Kidney (tissue), 14 donors: ENCODE measurements around the gene HOXC13. TPM values are rescaled to one million over a fixed set of nuclear protein-coding genes. Genes with fewer than 3 reads are reported as not detected.

Experiments
- DNase-seq, 5 donors: peaks; one replicate each; pipeline ENCODE4 v3.0.0-alpha.2; 2013 to 2020
- FAIRE-seq: peaks from 2 replicates; lab custom pipeline; 2012; peaks lifted over from hg19 to GRCh38; lab: Jason Lieb, UNC
- H3K27ac ChIP-seq, 2 donors: one replicate each; pipeline ENCODE4 v1.7.0; 2013; ENCODE audit warnings: low read depth in 2 of 2, low read length in 2 of 2, inconsistent platforms in 1 of 2
- H3K27me3 ChIP-seq: one replicate; pipeline ENCODE4 v1.7.1; 2013; ENCODE audit warnings: low read length, inconsistent platforms; ENCODE audit not compliant: control insufficient read depth, insufficient read depth
- H3K36me3 ChIP-seq, 3 donors: one replicate each; pipeline versions ENCODE4 v1.7.0 to v1.7.1; 2013; ENCODE audit warnings: low read length in 3 of 3, control low read depth in 1 of 3, inconsistent platforms in 1 of 3; ENCODE audit not compliant: insufficient read depth in 3 of 3, control insufficient read depth in 2 of 3
- H3K4me1 ChIP-seq, 3 donors: one replicate each; pipeline versions ENCODE4 v1.7.0 to v1.7.1; 2013; ENCODE audit warnings: low read length in 3 of 3, inconsistent platforms in 1 of 3, low read depth in 1 of 3; ENCODE audit not compliant: control insufficient read depth in 2 of 3, insufficient read depth in 2 of 3
- H3K4me3 ChIP-seq, 3 donors: one replicate each; pipeline versions ENCODE4 v1.7.0 to v1.8.1; 2013; ENCODE audit warnings: low read length in 3 of 3, control low read depth in 1 of 3, inconsistent platforms in 1 of 3
- H3K9ac ChIP-seq, 3 donors: one replicate each; pipeline versions ENCODE4 v1.7.0 to v1.7.1; 2013; ENCODE audit warnings: low read length in 3 of 3, control low read depth in 1 of 3, inconsistent platforms in 1 of 3
- H3K9me3 ChIP-seq, 3 donors: one replicate each; pipeline versions ENCODE4 v1.7.0 to v1.7.1; 2013; ENCODE audit warnings: low read length in 3 of 3, control low read depth in 1 of 3, inconsistent platforms in 1 of 3; ENCODE audit not compliant: control insufficient read depth in 2 of 3, insufficient read depth in 1 of 3
- CTCF ChIP-seq: IDR thresholded peaks from 3 replicates; pipeline ENCODE4 v1.5.1; 2012; ENCODE audit warnings: mild to moderate bottlenecking, moderate library complexity, borderline replicate concordance; ENCODE audit not compliant: insufficient read depth; ENCODE audit errors: extremely low read depth
- intact Hi-C: fragments of 100-400 bp; cut with DNase I; formaldehyde crosslinking; loops from one replicate; pipeline ENCODE4 v1.11.1; 2022
- polyA plus RNA-seq: library from polyadenylated mRNA; stranded (reverse); fragments of 350-450 nt; fragmentation: Illumina TruSeq; extraction: RNeasy Lipid Tissue Mini Kit (QIAGEN cat#74804); gene quantifications from one replicate; pipeline ENCODE4 v1.2.3, GENCODE V29; 2014; ENCODE audit warnings: low read depth, low replicate concordance; ENCODE audit not compliant: insufficient read depth
- total RNA-seq: library from RNA; stranded (reverse); fragmentation: NEBNext Ultra II Directional; extraction: Animal tissue kit (Norgen Biotek cat#: 25700); gene quantifications from one replicate; pipeline ENCODE4 v1.2.1, GENCODE V29; 2021
- donor health status: control.
- donor health status: control.
- donor health status: control.
- donor health status: control.
- donor health status: control.
- donor health status: DM: yes; HTN: yes; CAD: no.
- donor health status: Normal renal cell carcinoma (clear cell type).

The HOXC13 gene
- total and polyA plus RNA-seq, 2 donors from 2014 or later: not detected

DNA sequence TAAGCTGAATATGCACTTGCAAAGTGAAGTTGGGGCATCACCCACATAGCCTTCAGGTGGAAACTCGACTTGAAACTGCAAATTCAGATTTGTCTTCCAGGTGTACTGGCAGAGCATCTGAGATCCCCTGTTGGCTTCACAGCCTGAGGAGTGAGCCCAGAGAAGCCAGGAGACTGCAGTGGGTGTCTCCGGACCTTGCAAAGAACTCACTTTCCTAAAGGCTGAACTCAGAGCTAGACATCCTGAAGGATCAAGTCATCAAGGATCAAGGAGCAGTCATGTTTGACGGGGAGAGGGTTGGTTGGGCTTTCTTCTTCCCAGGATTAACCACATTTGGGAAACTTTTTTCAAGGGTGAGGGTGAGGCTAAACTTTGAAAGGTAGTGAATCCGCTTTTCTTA, 9.1 kb upstream of the HOXC13 start:
- no peak for TF ChIP-seq CTCF
- DNase-seq: no peak
- peaks cover 96% of the 10 kb centered on the region for H3K27me3 ChIP-seq
- H3K9ac ChIP-seq: no peak overlapping the region
- no peak overlapping the region for H3K27ac ChIP-seq
- H3K36me3 ChIP-seq: no peaks in the 10 kb centered on the region
- intact Hi-C loops: no loop called here
- H3K4me1 ChIP-seq: no peaks in the 10 kb centered on the region
- FAIRE-seq: no peak
- no peaks in the 10 kb centered on the region for H3K9me3 ChIP-seq
- no peak overlapping the region for H3K4me3 ChIP-seq

- Histone ChIP-seq H3K4me3 (no peak overlapping the region), H3K4me1 (no peaks in the 10 kb centered on the region), H3K27ac (no peak overlapping the region), H3K36me3 (no peaks in the 10 kb centered on the region), H3K9me3 (no peaks in the 10 kb centered on the region), H3K27me3 (peaks cover 97% of the 10 kb centered on the region), H3K9ac (no peak overlapping the region)
- DNase-seq (peak in 1 of 5 donors; percentile 44), FAIRE-seq (no peak)
- intact Hi-C loops: no loop called here
- TF ChIP-seq CTCF: no peak
Observed at GRCh38 chr12:53930591-53931255, 7.9 kb upstream of the HOXC13 start.

DNA sequence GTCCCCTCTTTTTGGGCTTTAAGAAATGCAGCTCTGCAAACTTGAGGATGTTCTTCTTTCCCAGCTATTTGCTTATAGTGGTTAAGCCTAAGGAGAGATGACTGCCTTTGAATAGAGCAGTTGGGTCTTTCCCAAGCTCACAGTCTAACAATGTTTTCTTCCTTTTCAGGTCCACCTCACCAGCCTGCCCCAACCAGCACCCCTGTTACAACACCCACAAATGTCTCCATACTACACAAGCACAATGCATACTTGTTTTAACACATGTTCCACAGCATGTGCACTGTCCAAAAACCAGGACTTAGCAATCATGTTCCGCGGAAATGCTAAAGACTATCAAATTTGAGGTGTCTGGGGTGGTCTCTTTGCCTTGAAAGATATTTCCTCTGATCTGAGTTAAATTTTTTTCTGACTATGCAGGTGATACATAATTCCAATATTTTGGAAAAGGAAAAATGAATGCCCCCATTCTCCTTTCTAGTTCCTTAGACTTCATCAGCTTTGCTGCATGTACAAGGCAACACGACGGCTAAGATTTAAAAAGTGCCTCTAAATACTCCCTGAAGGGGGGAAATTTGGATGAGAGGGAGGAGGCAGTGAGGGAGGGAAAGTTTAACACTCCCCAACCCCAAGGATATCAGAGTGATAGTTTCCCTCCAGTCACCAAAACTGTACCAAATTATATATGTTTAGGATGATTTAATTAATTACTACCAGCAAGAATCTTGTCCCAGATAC, 6.6 kb upstream of the HOXC13 start:
- Histone ChIP-seq H3K4me1 (no peaks in the 10 kb centered on the region), H3K36me3 (no peaks in the 10 kb centered on the region), H3K9me3 (no peaks in the 10 kb centered on the region), H3K4me3 (no peak overlapping the region), H3K9ac (no peak overlapping the region), H3K27me3 (peaks cover 94% of the 10 kb centered on the region), H3K27ac (no peak overlapping the region)
- intact Hi-C loops: no loop called here
- TF ChIP-seq CTCF: no peak
- FAIRE-seq (no peak), DNase-seq (no peak)
